HCT116 (cell line): ENCODE data around the gene CSK. TPM values are rescaled to one million over a fixed set of nuclear protein-coding genes. Genes with fewer than 3 reads are reported as not detected.
A peak's percentile ranks its signal among the peaks of the same experiment; 100 is the strongest.

Source experiments
- ATAC-seq: fragments of 200-7000 bp; cut with Tn5 transposase; 2 replicates; pipeline ENCODE4 v1.9.1; 2020; ENCODE audit warnings: mild to moderate bottlenecking, moderate library complexity
- BruUV-seq: library from RNA; stranded (reverse); fragments of 400-500 nt; replicated peaks from 2 replicates; lab custom pipeline; 2021; lab: Mats Ljungman, UMichigan
- CTCF ChIA-PET: fragments of 300-600 bp; sonication (Branson Sonifier 250); formaldehyde crosslinking; loops from one replicate; lab custom pipeline; 2021; ENCODE audit warnings: antibody characterized with exemption; lab: Charles Lee
- POLR2A ChIA-PET: fragments of 300-600, 350-600 bp; sonication (Branson Sonifier 250); formaldehyde crosslinking; loops from one replicate; lab custom pipeline; 2021; ENCODE audit warnings: antibody characterized with exemption; lab: Charles Lee
- RAD21 ChIA-PET, 2 experiments: fragments of 300-600 bp; sonication (Branson Sonifier 250); formaldehyde crosslinking; loops; one replicate each; lab custom pipeline; 2023; ENCODE audit warnings: low total read pairs in 2 of 2; ENCODE audit not compliant: uncharacterized antibody in 2 of 2, unreplicated experiment in 2 of 2, low non-redundant PET in 1 of 2; lab: Charles Lee
- DNase-seq: peaks from one replicate; pipeline ENCODE4 v3.0.0-alpha.2; 2010; ENCODE audit warnings: low read depth, low spot score
- H2AFZ ChIP-seq: fragments of 200-600 bp; shearing (Covaris generic), sonication (generic); 2 replicates; pipeline ENCODE4 v1.6.1; 2017; ENCODE audit warnings: low read depth, mixed run types, mixed read lengths, antibody characterized with exemption, low read length; ENCODE audit not compliant: poor library complexity, severe bottlenecking
- H3K27ac ChIP-seq: 2 replicates; pipeline ENCODE4 v1.5.1; 2012; ENCODE audit warnings: low read depth, low read length
- H3K27me3 ChIP-seq: fragments of 200-600 bp; sonication (generic); 2 replicates; pipeline ENCODE4 v1.6.1; 2016; ENCODE audit warnings: mixed run types, low read length, mixed read lengths; ENCODE audit not compliant: insufficient read depth
- H3K36me3 ChIP-seq, 2 experiments: fragments of 200-500 bp in 1 of 2; fragments of 200-600 bp in 1 of 2; sonication (Bioruptor generic) in 1 of 2; sonication (generic) in 1 of 2; 2 replicates each; pipeline versions ENCODE4 v1.5.1 to v1.6.1; 2014 to 2016; ENCODE audit warnings: low read length in 2 of 2, inconsistent platforms in 1 of 2, mixed read lengths in 1 of 2, mixed run types in 1 of 2; ENCODE audit not compliant: insufficient read depth in 2 of 2, control insufficient read depth in 1 of 2
- H3K4me1 ChIP-seq, 2 experiments: fragments of 200-600 bp in 1 of 2; sonication (generic) in 1 of 2; 2 replicates each; pipeline versions ENCODE4 v1.5.1 to v1.6.1; 2012 to 2017; ENCODE audit warnings: low read length in 2 of 2, inconsistent platforms in 1 of 2, mild to moderate bottlenecking in 1 of 2, mixed read lengths in 1 of 2, mixed run types in 1 of 2, moderate library complexity in 1 of 2; ENCODE audit not compliant: insufficient read depth in 2 of 2, control insufficient read depth in 1 of 2
- H3K4me2 ChIP-seq: fragments of 200-600 bp; sonication (generic); 2 replicates; pipeline ENCODE4 v1.6.1; 2017; ENCODE audit warnings: mixed run types, low read length, mixed read lengths
- H3K4me3 ChIP-seq, 2 experiments: fragments of 200-600 bp in 1 of 2; sonication (generic) in 1 of 2; replicated peaks in 1 of 2; 2 replicates each; pipeline ENCODE4 v1.5.1; 2011 to 2016; ENCODE audit warnings: low read length in 2 of 2, control low read depth in 1 of 2, low read depth in 1 of 2, mild to moderate bottlenecking in 1 of 2, mixed read lengths in 1 of 2, mixed run types in 1 of 2
- H3K79me2 ChIP-seq: fragments of 200-600 bp; sonication (generic); 2 replicates; pipeline ENCODE4 v1.6.1; 2017; ENCODE audit warnings: mild to moderate bottlenecking, mixed run types, low read length, moderate library complexity, mixed read lengths; ENCODE audit not compliant: insufficient read depth
- H3K9ac ChIP-seq: fragments of 200-600 bp; sonication (generic); 2 replicates; pipeline ENCODE4 v1.6.1; 2016; ENCODE audit warnings: low read length, mixed read lengths
- H3K9me2 ChIP-seq: fragments of 200-600 bp; sonication (generic), shearing (Covaris generic); 2 replicates; pipeline ENCODE4 v1.6.1; 2017; ENCODE audit warnings: mixed run types, mild to moderate bottlenecking, moderate library complexity; ENCODE audit not compliant: insufficient read depth
- H3K9me3 ChIP-seq, 2 experiments: fragments of 200-500 bp in 1 of 2; fragments of 200-600 bp in 1 of 2; sonication (Bioruptor generic) in 1 of 2; sonication (generic) in 1 of 2; 2 replicates each; pipeline ENCODE4 v1.6.1; 2014 to 2017; ENCODE audit warnings: low read length in 2 of 2, mixed read lengths in 2 of 2, inconsistent platforms in 1 of 2, low read depth in 1 of 2, mild to moderate bottlenecking in 1 of 2, mixed run types in 1 of 2, moderate library complexity in 1 of 2; ENCODE audit not compliant: control insufficient read depth in 1 of 2, insufficient read depth in 1 of 2
- H4K20me1 ChIP-seq: fragments of 200-600 bp; sonication (generic), shearing (Covaris generic); 2 replicates; pipeline ENCODE4 v1.6.1; 2017; ENCODE audit warnings: mixed run types, mild to moderate bottlenecking, moderate library complexity; ENCODE audit not compliant: insufficient read depth
- SP1 ChIP-seq: IDR thresholded peaks from 2 replicates; pipeline ENCODE4 v1.6.1; 2012; ENCODE audit warnings: low read depth
- intact Hi-C: fragments of 100-400 bp; cut with micrococcal nuclease; formaldehyde crosslinking; loops from 2 replicates; pipeline ENCODE4 v1.10.0; 2022
- total RNA-seq: library from RNA; stranded (reverse); gene quantifications from one replicate; pipeline ENCODE4 v1.2.1, GENCODE V29; 2021; ENCODE audit not compliant: unreplicated experiment
- TF ChIP-seq, protein P1 (sequence below): IDR thresholded peaks from 2 replicates; pipeline ENCODE4 v1.6.1; 2012; ENCODE audit warnings: low read depth

The CSK gene
- total RNA-seq, 1 experiment from 2014 or later = 72.2 TPM

- Histone ChIP-seq H4K20me1 (no peaks in the 10 kb centered on the region; the same call in 1 of the 2 replicates), H3K27ac (peak overlapping the region; percentile 92), H2AFZ (no peak overlapping the region), H3K9ac (peak overlapping the region; percentile 87), H3K4me2 (peak overlapping the region; percentile 95), H3K9me3 (no peaks in the 10 kb centered on the region), H3K79me2 (peaks cover 62% of the 10 kb centered on the region), H3K4me1 (peaks cover 19 to 41% of the 10 kb centered on the region in 2 experiments), H3K4me3 (peak overlapping the region; percentile 92 to 93), H3K9me2 (no peaks in the 10 kb centered on the region), H3K36me3 (peaks cover 0 to 5% of the 10 kb centered on the region in 2 experiments; a peak in 2 of 4 replicates), H3K27me3 (no peaks in the 10 kb centered on the region)
- ChIA-PET POLR2A (no interaction called here), CTCF (interaction anchor here (1.4 to 3.0 kb wide), 3 partner anchors 59 to 166 kb away, joined by 3 to 8 read pairs (median 4); no protein-coding TSS in a partner anchor), RAD21 (interaction anchor here in 1 of 2 experiments (1.3 kb wide), 1 partner anchor 118 kb away, joined by 3 read pairs; no protein-coding TSS in a partner anchor)
- no peak; the same call in 1 of the 2 replicates for ATAC-seq
- TF ChIP-seq, protein P1, sequence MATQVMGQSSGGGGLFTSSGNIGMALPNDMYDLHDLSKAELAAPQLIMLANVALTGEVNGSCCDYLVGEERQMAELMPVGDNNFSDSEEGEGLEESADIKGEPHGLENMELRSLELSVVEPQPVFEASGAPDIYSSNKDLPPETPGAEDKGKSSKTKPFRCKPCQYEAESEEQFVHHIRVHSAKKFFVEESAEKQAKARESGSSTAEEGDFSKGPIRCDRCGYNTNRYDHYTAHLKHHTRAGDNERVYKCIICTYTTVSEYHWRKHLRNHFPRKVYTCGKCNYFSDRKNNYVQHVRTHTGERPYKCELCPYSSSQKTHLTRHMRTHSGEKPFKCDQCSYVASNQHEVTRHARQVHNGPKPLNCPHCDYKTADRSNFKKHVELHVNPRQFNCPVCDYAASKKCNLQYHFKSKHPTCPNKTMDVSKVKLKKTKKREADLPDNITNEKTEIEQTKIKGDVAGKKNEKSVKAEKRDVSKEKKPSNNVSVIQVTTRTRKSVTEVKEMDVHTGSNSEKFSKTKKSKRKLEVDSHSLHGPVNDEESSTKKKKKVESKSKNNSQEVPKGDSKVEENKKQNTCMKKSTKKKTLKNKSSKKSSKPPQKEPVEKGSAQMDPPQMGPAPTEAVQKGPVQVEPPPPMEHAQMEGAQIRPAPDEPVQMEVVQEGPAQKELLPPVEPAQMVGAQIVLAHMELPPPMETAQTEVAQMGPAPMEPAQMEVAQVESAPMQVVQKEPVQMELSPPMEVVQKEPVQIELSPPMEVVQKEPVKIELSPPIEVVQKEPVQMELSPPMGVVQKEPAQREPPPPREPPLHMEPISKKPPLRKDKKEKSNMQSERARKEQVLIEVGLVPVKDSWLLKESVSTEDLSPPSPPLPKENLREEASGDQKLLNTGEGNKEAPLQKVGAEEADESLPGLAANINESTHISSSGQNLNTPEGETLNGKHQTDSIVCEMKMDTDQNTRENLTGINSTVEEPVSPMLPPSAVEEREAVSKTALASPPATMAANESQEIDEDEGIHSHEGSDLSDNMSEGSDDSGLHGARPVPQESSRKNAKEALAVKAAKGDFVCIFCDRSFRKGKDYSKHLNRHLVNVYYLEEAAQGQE = no peak
- TF ChIP-seq SP1 = no peak
- no TSS peak for BruUV-seq
- intact Hi-C loops = loop anchor here (10.0 kb wide), 1 partner anchor 421 kb away; the partner anchor contains the start of gene C15orf39
- no peak for DNase-seq
These were observed 1.9 kb downstream of the CSK start for GRCh38 chr15:74783808-74784175.
